Uterus (tissue), 2 donors: ENCODE data around the gene SLC43A3.

ENCODE experiments used
- POLR2A ChIP-seq, 2 donors: fragments of 450-650 bp; IDR thresholded peaks; one replicate each; pipeline ENCODE4 v1.6.1; 2016; ENCODE audit warnings: antibody characterized with exemption in 2 of 2, mild to moderate bottlenecking in 1 of 2, moderate library complexity in 1 of 2
- TF ChIP-seq, protein P1 (sequence below), 4 experiments: fragments of 200-600 bp in 2 of 4; fragments of 450-650 bp in 2 of 4; sonication (generic) in 2 of 4; IDR thresholded peaks; one replicate each; pipeline ENCODE4 v1.5.1; 2016 to 2019; ENCODE audit warnings: antibody characterized with exemption in 4 of 4, mild to moderate bottlenecking in 2 of 4, moderate library complexity in 1 of 4

GRCh38 chr11:57377107-57377506 is 49.8 kb downstream of the SLC43A3 start:
- TF ChIP-seq POLR2A (IDR thresholded peaks at IDR 0.05): no peak
- TF ChIP-seq, protein P1, sequence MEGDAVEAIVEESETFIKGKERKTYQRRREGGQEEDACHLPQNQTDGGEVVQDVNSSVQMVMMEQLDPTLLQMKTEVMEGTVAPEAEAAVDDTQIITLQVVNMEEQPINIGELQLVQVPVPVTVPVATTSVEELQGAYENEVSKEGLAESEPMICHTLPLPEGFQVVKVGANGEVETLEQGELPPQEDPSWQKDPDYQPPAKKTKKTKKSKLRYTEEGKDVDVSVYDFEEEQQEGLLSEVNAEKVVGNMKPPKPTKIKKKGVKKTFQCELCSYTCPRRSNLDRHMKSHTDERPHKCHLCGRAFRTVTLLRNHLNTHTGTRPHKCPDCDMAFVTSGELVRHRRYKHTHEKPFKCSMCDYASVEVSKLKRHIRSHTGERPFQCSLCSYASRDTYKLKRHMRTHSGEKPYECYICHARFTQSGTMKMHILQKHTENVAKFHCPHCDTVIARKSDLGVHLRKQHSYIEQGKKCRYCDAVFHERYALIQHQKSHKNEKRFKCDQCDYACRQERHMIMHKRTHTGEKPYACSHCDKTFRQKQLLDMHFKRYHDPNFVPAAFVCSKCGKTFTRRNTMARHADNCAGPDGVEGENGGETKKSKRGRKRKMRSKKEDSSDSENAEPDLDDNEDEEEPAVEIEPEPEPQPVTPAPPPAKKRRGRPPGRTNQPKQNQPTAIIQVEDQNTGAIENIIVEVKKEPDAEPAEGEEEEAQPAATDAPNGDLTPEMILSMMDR (IDR thresholded peaks at IDR 0.05): no peak
